MM.1S (cell line): ENCODE results near the gene ZNF346.

Source experiments
- EZH2phosphoT487 ChIP-seq: fragments of 300-600 bp; sonication (generic); IDR thresholded peaks from 2 replicates; pipeline ENCODE4 v1.6.1; 2018; ENCODE audit warnings: antibody characterized with exemption, low read length
- TF ChIP-seq, protein P1 (sequence below): fragments of 300-600 bp; sonication (generic); IDR thresholded peaks from 2 replicates; pipeline ENCODE4 v1.5.1; 2016; ENCODE audit warnings: antibody characterized with exemption, low read length, mixed read lengths

DNA sequence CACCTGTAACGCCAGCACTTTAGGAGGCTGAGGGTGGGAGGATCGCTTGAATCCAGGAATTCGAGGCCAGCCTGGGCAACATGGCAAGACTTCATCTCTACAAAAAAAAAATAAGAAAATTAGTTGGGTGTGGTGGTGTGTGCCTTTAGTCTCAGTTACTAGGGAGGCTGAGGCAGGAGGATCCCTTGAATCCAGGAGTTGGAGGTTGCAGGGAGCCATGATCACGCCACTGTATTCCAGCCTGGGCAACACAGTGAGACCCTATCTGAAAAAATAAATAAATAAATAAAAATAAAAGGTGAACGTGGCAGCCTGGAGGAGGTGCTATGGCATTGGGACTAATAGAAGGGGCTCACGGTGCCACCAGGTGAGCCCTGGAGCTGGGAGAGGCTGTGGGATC lies 71.3 kb downstream of the ZNF346 start:
- TF ChIP-seq, protein P1, sequence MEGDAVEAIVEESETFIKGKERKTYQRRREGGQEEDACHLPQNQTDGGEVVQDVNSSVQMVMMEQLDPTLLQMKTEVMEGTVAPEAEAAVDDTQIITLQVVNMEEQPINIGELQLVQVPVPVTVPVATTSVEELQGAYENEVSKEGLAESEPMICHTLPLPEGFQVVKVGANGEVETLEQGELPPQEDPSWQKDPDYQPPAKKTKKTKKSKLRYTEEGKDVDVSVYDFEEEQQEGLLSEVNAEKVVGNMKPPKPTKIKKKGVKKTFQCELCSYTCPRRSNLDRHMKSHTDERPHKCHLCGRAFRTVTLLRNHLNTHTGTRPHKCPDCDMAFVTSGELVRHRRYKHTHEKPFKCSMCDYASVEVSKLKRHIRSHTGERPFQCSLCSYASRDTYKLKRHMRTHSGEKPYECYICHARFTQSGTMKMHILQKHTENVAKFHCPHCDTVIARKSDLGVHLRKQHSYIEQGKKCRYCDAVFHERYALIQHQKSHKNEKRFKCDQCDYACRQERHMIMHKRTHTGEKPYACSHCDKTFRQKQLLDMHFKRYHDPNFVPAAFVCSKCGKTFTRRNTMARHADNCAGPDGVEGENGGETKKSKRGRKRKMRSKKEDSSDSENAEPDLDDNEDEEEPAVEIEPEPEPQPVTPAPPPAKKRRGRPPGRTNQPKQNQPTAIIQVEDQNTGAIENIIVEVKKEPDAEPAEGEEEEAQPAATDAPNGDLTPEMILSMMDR = no peak
- TF ChIP-seq EZH2phosphoT487 = no peak
